H1 (cell line): ENCODE measurements around the gene FKTN. TPM values are rescaled to one million over a fixed set of nuclear protein-coding genes. Genes with fewer than 3 reads are reported as not detected.

ENCODE experiments used
- BRCA1 ChIP-seq: IDR thresholded peaks from 2 replicates; pipeline ENCODE4 v1.6.1; 2012; ENCODE audit warnings: low read depth, low read length, improper control_type of control experiment
- E2F6 ChIP-seq: IDR thresholded peaks from 2 replicates; pipeline ENCODE4 v1.6.1; 2012; ENCODE audit warnings: inconsistent platforms
- GABPA ChIP-seq: IDR thresholded peaks from 2 replicates; pipeline ENCODE4 v1.6.1; 2011; ENCODE audit warnings: mild to moderate bottlenecking, low read length, moderate library complexity, borderline replicate concordance; ENCODE audit not compliant: insufficient read depth
- JUND ChIP-seq: IDR thresholded peaks from 2 replicates; pipeline ENCODE4 v1.6.1; 2011; ENCODE audit warnings: mild to moderate bottlenecking, improper control_type of control experiment, low read length
- RAD21 ChIP-seq, 2 experiments: IDR thresholded peaks in 1 of 2; conservative IDR thresholded peaks in 1 of 2; 2 replicates each; pipeline ENCODE4 v1.6.1; 2011; ENCODE audit warnings: low read depth in 2 of 2, low read length in 2 of 2, improper control_type of control experiment in 1 of 2, inconsistent platforms in 1 of 2, mild to moderate bottlenecking in 1 of 2, moderate library complexity in 1 of 2
- RXRA ChIP-seq: IDR thresholded peaks from 2 replicates; pipeline ENCODE4 v1.6.1; 2011; ENCODE audit warnings: low read depth, mild to moderate bottlenecking, low read length, moderate library complexity; ENCODE audit not compliant: insufficient read depth
- TBP ChIP-seq: IDR thresholded peaks from 2 replicates; pipeline ENCODE4 v1.6.1; 2011; ENCODE audit warnings: low read depth, low read length, improper control_type of control experiment
- polyA plus RNA-seq, 7 experiments: library from polyadenylated mRNA; depleted of rRNA in 3 of 7; stranded (reverse) in 5 of 7; unstranded in 2 of 7; fragments of >200 nt in 5 of 7; fragments of 200-250 nt in 2 of 7; gene quantifications; 1 replicate in 5 of 7; 2 replicates in 1 of 7; 4 replicates in 1 of 7; pipeline versions ENCODE4 v1.2.1 to v1.2.3, GENCODE V29; 2011 to 2013; ENCODE audit warnings: missing spikeins in 2 of 7, mixed read lengths in 2 of 7
- total RNA-seq: library from RNA; stranded (reverse); fragmentation: NEBNext Ultra II Directional; extraction: Animal tissue kit (Norgen Biotek cat#: 25700); gene quantifications from 2 replicates; pipeline ENCODE4 v1.2.1, GENCODE V29; 2021

Gene FKTN
- total and polyA plus RNA-seq, 2 of the 8 experiments (the other 6 are each of a cell fraction or from before 2014, with no cell fraction given): 2.7 to 13.4 TPM

- TF ChIP-seq JUND (no peak), BRCA1 (no peak), TBP (no peak), RXRA (no peak), GABPA (no peak), RAD21 (IDR thresholded peaks at IDR 0.05 in 1 of 2, conservative IDR thresholded peaks at IDR 0.05 in 1 of 2; ENCODE audit: low read depth in 2 of 2, low read length in 2 of 2) (no peak), E2F6 (no peak)
Measured at GRCh38 chr9:105678163-105678562, 120.2 kb downstream of the FKTN start (continued).
